GM18861 (cell line): Measurements from ENCODE around the gene CH25H.
A peak's percentile ranks its signal among the peaks of the same experiment; 100 is the strongest.
"Not testable (repeated sequence)": the region's sequence is repeated elsewhere in the genome, so short reads cannot be mapped to it uniquely, and the experiment has no call there.

Source experiments
- ATAC-seq: cut with Tn5 transposase; IDR thresholded peaks from one replicate; pipeline ENCODE4 v1.9.1; 2021; ENCODE audit not compliant: unreplicated experiment

The CH25H gene

GRCh38 chr10:89207181-89207800 is at the start of gene CH25H:
Gene CH25H, minus strand, starts transcription at chr10:89207317. Its CDS starts 25 bp downstream, at chr10:89207292.
- ATAC-seq, result no peak

GRCh38 chr10:89256340-89256739 is 49.2 kb upstream of the CH25H start:
- ATAC-seq, result no peak

- ATAC-seq, result no peak
Measured at GRCh38 chr10:89255793-89256192, 48.7 kb upstream of the CH25H start.

DNA sequence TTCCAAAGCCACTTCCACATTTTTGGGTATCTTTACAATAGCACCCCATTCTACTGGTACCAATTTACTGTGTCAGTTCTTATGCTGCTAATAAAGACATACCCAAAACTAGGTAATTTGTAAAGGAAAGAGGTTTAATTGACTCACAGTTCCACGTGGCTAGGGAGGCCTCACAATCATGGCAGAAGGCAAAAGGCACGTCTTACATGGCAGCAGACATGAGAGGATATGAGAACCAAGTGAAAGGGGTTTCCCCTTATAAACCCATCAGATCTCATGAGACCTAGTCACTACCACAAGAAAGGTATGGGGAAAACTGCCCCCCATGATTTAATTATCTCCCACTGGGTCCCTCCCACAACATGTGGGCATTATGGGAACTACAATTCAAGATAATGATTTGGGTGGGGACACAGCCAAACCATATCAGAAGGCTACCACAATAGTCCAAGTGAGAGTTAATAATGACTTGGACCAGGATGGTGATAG is 48.0 kb upstream of the CH25H start:
- not testable (repeated sequence) for ATAC-seq

- no peak for ATAC-seq
Measured at GRCh38 chr10:89252225-89252585, 45.1 kb upstream of the CH25H start.

- peak; percentile 91 for ATAC-seq
Measured at GRCh38 chr10:89251409-89252224, 44.5 kb upstream of the CH25H start, which contains the start of gene LIPA. Gene LIPA, minus strand, starts transcription at chr10:89251775. Its CDS starts 4,127 bp downstream, at chr10:89247648.

DNA sequence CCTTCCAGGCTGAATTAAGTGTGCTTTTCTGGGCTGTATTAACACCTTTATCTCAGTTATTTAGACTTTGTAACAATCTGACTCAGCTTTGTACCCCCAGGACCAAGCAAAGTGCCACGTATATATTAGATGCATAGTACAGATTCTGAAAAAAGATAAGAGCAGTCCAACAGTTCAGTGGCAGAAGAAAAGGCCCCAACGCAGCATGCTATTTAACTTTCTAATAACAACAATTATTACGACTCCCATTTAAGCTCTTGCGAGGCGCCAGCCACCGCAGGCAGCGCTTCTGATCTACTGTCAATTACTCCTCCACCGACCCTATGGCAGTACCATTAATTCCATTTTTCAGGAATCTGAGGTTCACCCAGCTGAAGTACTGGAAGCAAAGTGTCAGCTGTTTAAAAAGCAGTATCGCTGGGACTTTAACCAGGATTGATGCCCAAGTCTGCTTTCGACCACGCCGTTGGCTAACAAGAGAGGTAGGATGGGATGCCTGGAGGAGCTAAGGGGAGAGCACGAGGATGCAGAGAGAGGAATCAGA is 43.8 kb upstream of the CH25H start:
- no peak for ATAC-seq

DNA sequence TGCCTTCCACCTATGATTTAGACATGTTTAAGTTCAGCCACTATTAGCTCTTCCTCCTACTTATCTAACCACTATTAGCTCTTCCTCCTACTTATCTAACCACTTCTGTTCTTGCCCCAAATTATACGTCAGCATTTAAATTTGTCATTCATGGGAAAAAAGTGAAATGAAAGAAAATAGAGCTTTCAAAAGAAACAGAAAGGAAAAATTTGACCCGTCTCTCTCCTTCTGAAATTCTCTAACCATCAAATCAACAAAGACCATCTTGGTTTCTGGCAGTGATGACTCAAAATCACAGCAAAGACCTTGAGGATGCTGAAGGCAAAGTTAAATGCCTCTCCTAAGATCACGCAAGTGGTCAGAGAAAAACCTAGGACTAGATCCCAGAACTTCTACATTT is 41.9 kb upstream of the CH25H start:
- no peak for ATAC-seq

- not testable (repeated sequence) for ATAC-seq
Measured at GRCh38 chr10:89247623-89248022, 40.5 kb upstream of the CH25H start.

GRCh38 chr10:89245802-89246201 is 38.7 kb upstream of the CH25H start:
- ATAC-seq, result peak; percentile 41

DNA sequence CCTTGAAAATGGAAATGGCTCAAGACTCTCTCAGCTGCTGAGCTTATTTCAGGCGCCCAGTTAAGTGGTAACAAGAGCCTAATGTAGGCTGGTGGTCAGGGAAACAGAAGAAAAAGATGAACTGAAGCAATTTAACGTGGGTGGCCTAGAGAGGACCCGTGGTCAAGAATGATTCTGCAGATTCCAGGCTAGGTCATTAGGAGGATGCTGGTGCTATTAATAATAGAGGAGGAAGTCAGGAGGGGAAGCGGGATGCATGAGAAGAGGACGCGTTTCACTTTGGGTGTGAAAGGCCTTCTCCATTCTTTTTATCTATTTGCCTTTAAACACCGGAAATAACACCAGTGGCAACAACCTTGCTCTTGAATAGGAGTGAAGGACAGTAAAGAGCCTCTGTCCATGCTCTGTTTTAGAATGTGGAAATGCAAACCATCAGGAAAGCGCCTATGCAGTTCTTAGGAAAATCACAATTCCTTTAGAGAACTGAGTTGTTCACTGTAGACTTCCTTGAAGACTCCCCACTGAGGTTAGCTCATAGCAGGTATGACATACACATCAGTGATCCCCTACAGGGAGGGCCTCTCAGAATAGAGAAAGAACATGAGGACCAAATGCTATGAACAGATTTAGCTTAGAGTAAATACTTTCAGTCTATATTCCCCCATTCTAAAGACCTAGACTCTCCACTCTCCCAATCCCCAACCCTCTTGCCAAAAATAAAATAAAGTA is 35.9 kb upstream of the CH25H start:
- ATAC-seq, result no peak

- ATAC-seq, result no peak
Measured at GRCh38 chr10:89242345-89242684, 35.2 kb upstream of the CH25H start.

DNA sequence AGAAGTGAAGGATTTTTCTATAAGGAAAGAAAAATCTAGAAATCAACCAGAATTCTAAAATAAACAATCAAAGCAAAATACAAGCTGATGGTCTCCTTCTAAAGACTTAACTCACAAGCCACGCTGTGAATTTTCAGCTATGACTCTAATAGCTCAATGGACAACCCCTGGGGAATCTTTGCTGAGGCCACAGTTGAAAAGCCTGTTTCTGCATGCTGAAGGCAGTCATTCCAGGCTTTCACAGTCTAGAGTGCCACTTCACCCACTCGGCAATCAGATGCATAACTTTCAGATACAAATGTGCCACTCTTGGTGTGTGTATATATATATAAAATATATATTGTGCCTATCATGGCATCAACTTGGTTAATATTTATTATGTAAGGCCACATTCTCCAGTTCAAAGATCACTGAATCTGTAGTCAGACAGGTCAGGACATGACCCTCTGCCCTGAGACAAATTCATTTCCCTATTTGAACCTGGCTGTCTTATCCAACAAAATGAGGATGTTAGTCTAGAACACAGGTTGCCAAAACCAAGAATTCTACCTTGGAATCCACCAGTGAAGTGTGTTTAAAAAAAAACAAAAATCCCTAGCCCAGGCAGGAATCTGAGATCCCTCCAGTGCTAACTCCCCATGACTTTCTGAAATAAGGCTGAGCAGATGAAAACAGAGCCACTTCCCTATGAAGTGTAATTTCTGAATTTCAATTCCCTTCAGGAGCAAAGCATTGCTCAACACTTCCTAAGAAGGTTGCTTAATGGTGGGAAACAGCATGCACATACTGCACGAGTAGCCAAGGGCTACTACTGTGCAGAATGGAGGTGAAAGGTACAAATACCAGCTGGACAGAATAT is 34.6 kb upstream of the CH25H start:
- no peak for ATAC-seq

- no peak for ATAC-seq
Measured at GRCh38 chr10:89241026-89241425, 33.9 kb upstream of the CH25H start.

GRCh38 chr10:89240519-89240918 is 33.4 kb upstream of the CH25H start:
- no peak for ATAC-seq

DNA sequence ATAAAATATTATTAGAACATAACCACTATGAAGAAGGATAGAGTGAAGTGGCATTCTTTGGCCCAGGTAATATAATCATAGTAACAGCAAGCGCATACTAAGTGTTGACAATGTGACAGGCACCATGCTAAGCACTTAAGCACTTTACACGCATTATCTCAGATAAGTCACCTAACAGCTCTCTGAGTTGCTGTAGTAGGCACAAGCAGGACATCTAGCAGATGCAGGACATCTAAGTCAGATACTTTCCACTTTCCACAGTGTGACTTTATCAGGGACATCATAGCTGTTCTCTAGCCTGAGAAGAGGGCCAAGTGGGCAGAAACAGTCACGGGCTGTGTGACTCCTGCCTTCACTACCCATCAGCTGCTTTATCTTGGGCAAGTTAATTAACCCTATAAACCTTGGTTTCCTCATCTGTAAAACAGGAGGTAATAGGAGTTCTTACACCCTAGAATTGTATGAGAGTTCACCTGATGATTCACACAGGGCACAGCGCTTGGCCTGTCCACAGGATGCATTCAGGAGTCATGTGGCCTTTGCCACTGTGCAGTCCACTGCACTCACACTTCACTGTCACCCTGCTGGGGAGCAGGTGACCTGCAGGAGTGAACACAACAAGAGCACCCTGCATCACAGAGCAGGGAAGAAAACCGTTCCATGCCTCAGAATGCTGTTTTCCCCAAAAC is 32.0 kb upstream of the CH25H start:
- ATAC-seq, result no peak

DNA sequence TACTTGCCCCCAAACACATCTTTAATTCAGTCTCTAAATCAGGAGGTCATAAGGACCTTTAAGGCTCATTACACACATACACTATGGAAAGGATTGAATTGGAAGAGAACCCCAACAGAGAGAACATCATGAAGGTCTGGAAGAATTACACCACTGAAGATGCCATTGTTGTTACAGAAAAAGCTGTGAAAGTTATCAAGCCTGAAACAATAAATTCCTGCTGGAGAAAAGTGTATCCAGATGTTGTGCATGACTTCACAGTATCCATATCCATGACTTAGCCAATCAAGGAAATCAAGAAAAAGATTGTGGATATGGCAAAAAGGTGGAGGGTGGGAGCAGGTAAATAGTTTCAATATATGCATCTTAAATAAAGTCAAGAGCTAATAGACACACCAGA is 30.7 kb upstream of the CH25H start:
- no peak for ATAC-seq

GRCh38 chr10:89236226-89236797 is 29.2 kb upstream of the CH25H start:
- no peak for ATAC-seq

GRCh38 chr10:89235073-89235798 is 28.1 kb upstream of the CH25H start:
- no peak for ATAC-seq
